Right lobe of liver (tissue), 6 donors: Measurements from ENCODE around the gene NPEPL1. TPM values are rescaled to one million over a fixed set of nuclear protein-coding genes. Genes with fewer than 3 reads are reported as not detected.

Experiments
- ATAC-seq, 4 donors: fragments of 200-7000 bp; cut with Tn5 transposase; one replicate each; pipeline ENCODE4 v1.9.1; 2020; ENCODE audit warnings: mild to moderate bottlenecking in 4 of 4, moderate library complexity in 4 of 4
- DNase-seq, 3 donors: peaks; one replicate each; pipeline ENCODE4 v3.0.0-alpha.2; 2020
- H3K27ac ChIP-seq, 3 donors: fragments of 200-600 bp; one replicate each; pipeline ENCODE4 v1.8.0; 2022
- H3K27me3 ChIP-seq, 2 donors: fragments of 200-600 bp; one replicate each; pipeline ENCODE4 v1.8.0; 2022
- H3K36me3 ChIP-seq, 4 donors: fragments of 200-600 bp; sonication (generic) in 1 of 4; one replicate each; pipeline versions ENCODE4 v1.5.1 to v1.8.0; 2017 to 2022; ENCODE audit warnings: control low read depth in 1 of 4
- H3K4me1 ChIP-seq, 4 donors: fragments of 200-600 bp; sonication (generic) in 1 of 4; one replicate each; pipeline versions ENCODE4 v1.5.1 to v1.8.0; 2017 to 2022; ENCODE audit warnings: control low read depth in 1 of 4
- H3K4me3 ChIP-seq, 3 donors: fragments of 200-600 bp; one replicate each; pipeline ENCODE4 v1.8.0; 2022
- H3K9me3 ChIP-seq, 4 donors: fragments of 200-600 bp; sonication (generic) in 1 of 4; one replicate each; pipeline versions ENCODE4 v1.5.1 to v1.8.0; 2017 to 2022; ENCODE audit warnings: control low read depth in 1 of 4
- CTCF ChIP-seq, 4 donors: fragments of 200-600 bp in 3 of 4; fragments of 450-650 bp in 1 of 4; IDR thresholded peaks; one replicate each; pipeline versions ENCODE4 v1.5.1 to v1.8.0; 2016 to 2022; ENCODE audit warnings: antibody characterized with exemption in 4 of 4, mild to moderate bottlenecking in 2 of 4
- POLR2A ChIP-seq: fragments of 450-650 bp; IDR thresholded peaks from one replicate; pipeline ENCODE4 v1.6.1; 2017; ENCODE audit warnings: antibody characterized with exemption, mild to moderate bottlenecking
- WGBS: methylation state at CpG from one replicate; pipeline ENCODE4 v1.1.6; 2018; ENCODE audit warnings: low coverage, low lambda C conversion rate; ENCODE audit not compliant: insufficient coverage; ENCODE audit errors: missing lambda C conversion rate; 5-methylcytosine and 5-hydroxymethylcytosine counted together
- intact Hi-C, 2 donors: fragments of 100-400 bp; cut with DNase I; formaldehyde crosslinking; loops; one replicate each; pipeline versions ENCODE4 v1.11.2 to v1.14.1; 2022
- total RNA-seq, 6 experiments: library from RNA; depleted of rRNA in 2 of 6; stranded (reverse); fragments of >200 nt in 2 of 6; fragmentation: NEBNext Ultra II Directional in 3 of 6; extraction: Animal tissue kit (Norgen Biotek cat#: 25700) in 3 of 6; gene quantifications; one replicate each; pipeline versions ENCODE4 v1.1.0 to v1.2.4, GENCODE V29; 2016 to 2023
- donor health status: DM: no; HTN: yes; CAD: no.
- donor health status: DM: no; HTN: no; CAD: no.
- donor health status: DM: no; HTN: no; CAD: no.
- donor health status: DM: no; HTN: yes; CAD: no.
- donor health status: DM: no; HTN: yes; CAD: no.

NPEPL1 gene
- total RNA-seq, 6 experiments from 2014 or later, result 7.7 to 13.9 (median 10.1) TPM

- 82% methylated on average over 2 of the region's 2 CpGs for WGBS
- TF ChIP-seq CTCF (IDR thresholded peaks at IDR 0.05) (no peak), POLR2A (no peak)
- intact Hi-C loops, result no loop called here
Observed at GRCh38 chr20:58731192-58731591, 38.6 kb downstream of the NPEPL1 start.

GRCh38 chr20:58737198-58737597 is 44.6 kb downstream of the NPEPL1 start:
- no peaks in the 10 kb centered on the region for H3K27me3 ChIP-seq
- H3K4me1 ChIP-seq, result no peaks in the 10 kb centered on the region
- WGBS, result 33% methylated on average over 1 of the region's 1 CpG
- ATAC-seq (no peak), DNase-seq (no peak)
- intact Hi-C loops, result no loop called here
- H3K9me3 ChIP-seq, result no peaks in the 10 kb centered on the region
- no peak overlapping the region for H3K27ac ChIP-seq
- TF ChIP-seq CTCF (IDR thresholded peaks at IDR 0.05) (no peak), POLR2A (no peak)
- H3K4me3 ChIP-seq, result no peak overlapping the region
- H3K36me3 ChIP-seq, result no peaks in the 10 kb centered on the region

More at GRCh38 chr20:58731192-58731591, 38.6 kb downstream of the NPEPL1 start:
- Histone ChIP-seq H3K9me3 (no peaks in the 10 kb centered on the region), H3K27ac (no peak overlapping the region), H3K4me1 (no peaks in the 10 kb centered on the region), H3K36me3 (no peaks in the 10 kb centered on the region), H3K4me3 (no peak overlapping the region), H3K27me3 (no peaks in the 10 kb centered on the region)
- ATAC-seq, result no peak
- DNase-seq, result no peak

- no peak overlapping the region for H3K27ac ChIP-seq
- H3K4me1 ChIP-seq, result no peaks in the 10 kb centered on the region
- WGBS, result 54% methylated on average over 4 of the region's 10 CpGs
- H3K4me3 ChIP-seq, result no peak overlapping the region
- DNase-seq, result no peak
- TF ChIP-seq CTCF (IDR thresholded peaks at IDR 0.05), result no peak
- TF ChIP-seq POLR2A, result no peak
- H3K36me3 ChIP-seq, result no peaks in the 10 kb centered on the region
- H3K9me3 ChIP-seq, result no peaks in the 10 kb centered on the region
- no peaks in the 10 kb centered on the region for H3K27me3 ChIP-seq
- intact Hi-C loops, result no loop called here
- no peak for ATAC-seq
Observed at GRCh38 chr20:58740356-58741308, 48.0 kb downstream of the NPEPL1 start.

- Histone ChIP-seq H3K27me3 (no peaks in the 10 kb centered on the region), H3K27ac (no peak overlapping the region), H3K4me1 (no peaks in the 10 kb centered on the region), H3K36me3 (no peaks in the 10 kb centered on the region), H3K9me3 (no peaks in the 10 kb centered on the region), H3K4me3 (no peak overlapping the region)
- DNase-seq (no peak), ATAC-seq (no peak)
- TF ChIP-seq POLR2A, result no peak
- TF ChIP-seq CTCF (IDR thresholded peaks at IDR 0.05), result no peak
- 69% methylated on average over 3 of the region's 5 CpGs for WGBS
- intact Hi-C loops, result no loop called here
Observed at GRCh38 chr20:58741384-58741783, 48.8 kb downstream of the NPEPL1 start.
